A549 treated with Mapracorat at 1 μM for 4 hours (cell line): Measurements from ENCODE around the gene PTGDR2. TPM values are rescaled to one million over a fixed set of nuclear protein-coding genes. Genes with fewer than 3 reads are reported as not detected.

Experiments used
- total RNA-seq: library from RNA; stranded (reverse); fragments of 200-300 nt; extraction: Qiagen RNA extraction; gene quantifications from 5 replicates; pipeline ENCODE4 v1.2.3, GENCODE V29; 2022

The PTGDR2 gene
- total RNA-seq = 0.05 to 0.10 TPM (median 0.08 TPM) in 4 of 5 replicates, not detected in the other

GRCh38 chr11:60855726-60856633, at the start of gene PTGDR2:
Gene PTGDR2, minus strand, starts transcription at chr11:60855950. Its CDS starts 2,228 bp downstream, at chr11:60853722.

GRCh38 chr11:60866911-60867870, 11.4 kb upstream of the PTGDR2 start, which contains the start of gene ZP1:
Gene ZP1, plus strand, starts transcription at chr11:60867542. Its CDS starts 20 bp downstream, at chr11:60867562.

GRCh38 chr11:60841797-60842667, 13.7 kb downstream of the PTGDR2 start, which contains the start of gene CCDC86:
Gene CCDC86, plus strand, starts transcription at chr11:60842113. Its CDS starts 12 bp downstream, at chr11:60842125.

Other genes starting within 250 kb of the PTGDR2 start
- not detected in 5 replicates for gene MS4A8, start 156.3 kb downstream of the PTGDR2 start, total RNA-seq
- not detected in 5 replicates for gene MS4A18, start 131.2 kb downstream of the PTGDR2 start, total RNA-seq
- gene MS4A15, start 99.1 kb downstream of the PTGDR2 start, total RNA-seq = not detected in 5 replicates
- gene MS4A10, start 70.6 kb downstream of the PTGDR2 start, total RNA-seq = not detected in 5 replicates
- gene CCDC86, start 13.8 kb downstream of the PTGDR2 start, total RNA-seq = 85.4 to 107 TPM (median 94.9 TPM) in 5 replicates
- 0.22 to 0.36 TPM (median 0.24 TPM) in 3 of 5 replicates, not detected in the others for gene ZP1, start 11.6 kb upstream of the PTGDR2 start, total RNA-seq
- 153 to 189 TPM (median 179 TPM) in 5 replicates for gene PRPF19, start 50.6 kb upstream of the PTGDR2 start, total RNA-seq
- gene TMEM109, start 58.2 kb upstream of the PTGDR2 start, total RNA-seq = 103 to 128 TPM (median 121 TPM) in 5 replicates
- 91.4 to 146 TPM (median 134 TPM) in 5 replicates for gene TMEM132A, start 68.5 kb upstream of the PTGDR2 start, total RNA-seq
- gene SLC15A3, start 96.2 kb upstream of the PTGDR2 start, total RNA-seq = not detected in 5 replicates
- gene CD6, start 115.7 kb upstream of the PTGDR2 start, total RNA-seq = 0.08 to 0.18 TPM (median 0.15 TPM) in 4 of 5 replicates, not detected in the other
- not detected in 5 replicates for gene CD5, start 246.5 kb upstream of the PTGDR2 start, total RNA-seq